Calu3 (cell line): Measurements from ENCODE around the gene ETFA. TPM values are rescaled to one million over a fixed set of nuclear protein-coding genes. Genes with fewer than 3 reads are reported as not detected.

Experiments
- BruUV-seq: library from RNA; stranded (reverse); fragments of 400-500 nt; replicated peaks from 2 replicates; lab custom pipeline; 2021; lab: Mats Ljungman, UMichigan
- CTCF ChIA-PET: fragments of 300-600 bp; sonication (Branson Sonifier 250); formaldehyde crosslinking; loops from one replicate; lab custom pipeline; 2022; ENCODE audit warnings: antibody characterized with exemption; lab: Charles Lee
- DNase-seq: peaks from one replicate; pipeline ENCODE4 v3.0.0; 2022
- H3K27ac Mint-ChIP-seq: one replicate; pipeline ENCODE4 v1.8.0; 2022; ENCODE audit warnings: mixed read lengths; ENCODE audit not compliant: unreplicated experiment
- H3K27me3 Mint-ChIP-seq: one replicate; pipeline ENCODE4 v1.8.0; 2022; ENCODE audit warnings: mixed read lengths; ENCODE audit not compliant: unreplicated experiment
- H3K36me3 Mint-ChIP-seq: one replicate; pipeline ENCODE4 v1.8.0; 2022; ENCODE audit warnings: mild to moderate bottlenecking, moderate library complexity, mixed read lengths; ENCODE audit not compliant: insufficient read depth, unreplicated experiment
- H3K4me1 Mint-ChIP-seq: one replicate; pipeline ENCODE4 v1.8.0; 2022; ENCODE audit warnings: mild to moderate bottlenecking, low read depth, mixed read lengths; ENCODE audit not compliant: unreplicated experiment
- H3K4me3 Mint-ChIP-seq: one replicate; pipeline ENCODE4 v1.8.0; 2022; ENCODE audit warnings: mild to moderate bottlenecking, low read depth, moderate library complexity, mixed read lengths; ENCODE audit not compliant: unreplicated experiment
- H3K9me3 Mint-ChIP-seq: one replicate; pipeline ENCODE4 v1.8.0; 2022; ENCODE audit warnings: low read depth, mixed read lengths; ENCODE audit not compliant: unreplicated experiment
- CTCF ChIP-seq: fragments of 200-600 bp; IDR thresholded peaks from one replicate; pipeline ENCODE4 v1.8.0; 2022; ENCODE audit warnings: antibody characterized with exemption; ENCODE audit not compliant: unreplicated experiment
- intact Hi-C: fragments of 100-400 bp; cut with micrococcal nuclease; formaldehyde crosslinking; loops from one replicate; pipeline ENCODE4 v1.10.0; 2022; ENCODE audit not compliant: unreplicated experiment
- total RNA-seq: library from RNA; stranded (reverse); gene quantifications from 2 replicates; pipeline ENCODE4 v1.2.3, GENCODE V29; 2022

The ETFA gene
- total RNA-seq, 1 experiment from 2014 or later: 230 TPM

- CTCF ChIA-PET: interaction anchor here (0.5 to 2.4 kb wide), 8 partner anchors 12 to 140 kb away, joined by 3 to 18 read pairs (median 4); partner anchors contain the start of gene ISL2
- H3K27ac Mint-ChIP-seq: no peak overlapping the region
- no peaks in the 10 kb centered on the region for H3K9me3 Mint-ChIP-seq
- intact Hi-C loops: loop anchor here (1.0 to 10.0 kb wide), 2 partner anchors 21 to 648 kb away; no protein-coding TSS in a partner anchor
- BruUV-seq: no TSS peak
- H3K4me1 Mint-ChIP-seq: peaks cover 44% of the 10 kb centered on the region
- H3K27me3 Mint-ChIP-seq: no peaks in the 10 kb centered on the region
- H3K36me3 Mint-ChIP-seq: peaks cover 20% of the 10 kb centered on the region
- peak; percentile 72 for DNase-seq
- no peak for TF ChIP-seq CTCF
- H3K4me3 Mint-ChIP-seq: peak overlapping the region; percentile 20
Measured at GRCh38 chr15:76196269-76197231, 114.7 kb downstream of the ETFA start.

GRCh38 chr15:76195506-76196268 is 115.6 kb downstream of the ETFA start:
- TF ChIP-seq CTCF: no peak
- Mint-ChIP-seq H3K27me3 (no peaks in the 10 kb centered on the region), H3K27ac (no peak overlapping the region), H3K9me3 (no peaks in the 10 kb centered on the region), H3K4me3 (no peak overlapping the region), H3K4me1 (peaks cover 47% of the 10 kb centered on the region), H3K36me3 (peaks cover 15% of the 10 kb centered on the region)
- no peak for DNase-seq
- CTCF ChIA-PET: interaction anchor here (0.9 to 2.1 kb wide), 3 partner anchors 11 to 141 kb away, joined by 4 to 18 read pairs (median 9); partner anchors contain the start of gene ISL2
- BruUV-seq: no TSS peak
- intact Hi-C loops: loop anchor here (1.0 to 10.0 kb wide), 2 partner anchors 22 to 649 kb away; no protein-coding TSS in a partner anchor

- intact Hi-C loops: loop anchor here (10.0 kb wide), 1 partner anchor 651 kb away; no protein-coding TSS in a partner anchor
- Mint-ChIP-seq H3K4me1 (peaks cover 49% of the 10 kb centered on the region), H3K27ac (no peak overlapping the region), H3K27me3 (peaks cover 17% of the 10 kb centered on the region), H3K4me3 (no peak overlapping the region), H3K9me3 (no peaks in the 10 kb centered on the region), H3K36me3 (peaks cover 20% of the 10 kb centered on the region)
- no peak for TF ChIP-seq CTCF
- DNase-seq: no peak
- CTCF ChIA-PET: interaction anchor here (0.5 kb wide), 1 partner anchor 86 kb away, joined by 5 read pairs; no protein-coding TSS in a partner anchor
- no TSS peak for BruUV-seq
Measured at GRCh38 chr15:76193934-76194333, 117.3 kb downstream of the ETFA start.

- intact Hi-C loops: loop anchor here (10.0 kb wide), 1 partner anchor 652 kb away; no protein-coding TSS in a partner anchor
- Mint-ChIP-seq H3K9me3 (no peaks in the 10 kb centered on the region), H3K36me3 (peaks cover 20% of the 10 kb centered on the region), H3K4me3 (no peak overlapping the region), H3K27me3 (peaks cover 23% of the 10 kb centered on the region), H3K4me1 (peaks cover 36% of the 10 kb centered on the region), H3K27ac (no peak overlapping the region)
- CTCF ChIA-PET: no interaction called here
- no peak for TF ChIP-seq CTCF
- DNase-seq: no peak
- BruUV-seq: no TSS peak
Measured at GRCh38 chr15:76192715-76193114, 118.6 kb downstream of the ETFA start.
